GM19035 (cell line): ENCODE measurements around the gene GARNL3.
A peak's percentile ranks its signal among the peaks of the same experiment; 100 is the strongest.

Experiments used
- ATAC-seq: cut with Tn5 transposase; IDR thresholded peaks from one replicate; pipeline ENCODE4 v1.9.1; 2021; ENCODE audit not compliant: unreplicated experiment

GARNL3 gene, protein sequence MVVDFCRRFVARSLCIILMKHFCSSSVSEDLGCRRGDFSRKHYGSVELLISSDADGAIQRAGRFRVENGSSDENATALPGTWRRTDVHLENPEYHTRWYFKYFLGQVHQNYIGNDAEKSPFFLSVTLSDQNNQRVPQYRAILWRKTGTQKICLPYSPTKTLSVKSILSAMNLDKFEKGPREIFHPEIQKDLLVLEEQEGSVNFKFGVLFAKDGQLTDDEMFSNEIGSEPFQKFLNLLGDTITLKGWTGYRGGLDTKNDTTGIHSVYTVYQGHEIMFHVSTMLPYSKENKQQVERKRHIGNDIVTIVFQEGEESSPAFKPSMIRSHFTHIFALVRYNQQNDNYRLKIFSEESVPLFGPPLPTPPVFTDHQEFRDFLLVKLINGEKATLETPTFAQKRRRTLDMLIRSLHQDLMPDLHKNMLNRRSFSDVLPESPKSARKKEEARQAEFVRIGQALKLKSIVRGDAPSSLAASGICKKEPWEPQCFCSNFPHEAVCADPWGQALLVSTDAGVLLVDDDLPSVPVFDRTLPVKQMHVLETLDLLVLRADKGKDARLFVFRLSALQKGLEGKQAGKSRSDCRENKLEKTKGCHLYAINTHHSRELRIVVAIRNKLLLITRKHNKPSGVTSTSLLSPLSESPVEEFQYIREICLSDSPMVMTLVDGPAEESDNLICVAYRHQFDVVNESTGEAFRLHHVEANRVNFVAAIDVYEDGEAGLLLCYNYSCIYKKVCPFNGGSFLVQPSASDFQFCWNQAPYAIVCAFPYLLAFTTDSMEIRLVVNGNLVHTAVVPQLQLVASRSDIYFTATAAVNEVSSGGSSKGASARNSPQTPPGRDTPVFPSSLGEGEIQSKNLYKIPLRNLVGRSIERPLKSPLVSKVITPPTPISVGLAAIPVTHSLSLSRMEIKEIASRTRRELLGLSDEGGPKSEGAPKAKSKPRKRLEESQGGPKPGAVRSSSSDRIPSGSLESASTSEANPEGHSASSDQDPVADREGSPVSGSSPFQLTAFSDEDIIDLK

GRCh38 chr9:127264462-127265219, at the start of gene GARNL3:
Gene GARNL3 (plus strand): TSS chr9:127264774. CDS start chr9:127264878, 104 bp downstream.
- ATAC-seq, result no peak

DNA sequence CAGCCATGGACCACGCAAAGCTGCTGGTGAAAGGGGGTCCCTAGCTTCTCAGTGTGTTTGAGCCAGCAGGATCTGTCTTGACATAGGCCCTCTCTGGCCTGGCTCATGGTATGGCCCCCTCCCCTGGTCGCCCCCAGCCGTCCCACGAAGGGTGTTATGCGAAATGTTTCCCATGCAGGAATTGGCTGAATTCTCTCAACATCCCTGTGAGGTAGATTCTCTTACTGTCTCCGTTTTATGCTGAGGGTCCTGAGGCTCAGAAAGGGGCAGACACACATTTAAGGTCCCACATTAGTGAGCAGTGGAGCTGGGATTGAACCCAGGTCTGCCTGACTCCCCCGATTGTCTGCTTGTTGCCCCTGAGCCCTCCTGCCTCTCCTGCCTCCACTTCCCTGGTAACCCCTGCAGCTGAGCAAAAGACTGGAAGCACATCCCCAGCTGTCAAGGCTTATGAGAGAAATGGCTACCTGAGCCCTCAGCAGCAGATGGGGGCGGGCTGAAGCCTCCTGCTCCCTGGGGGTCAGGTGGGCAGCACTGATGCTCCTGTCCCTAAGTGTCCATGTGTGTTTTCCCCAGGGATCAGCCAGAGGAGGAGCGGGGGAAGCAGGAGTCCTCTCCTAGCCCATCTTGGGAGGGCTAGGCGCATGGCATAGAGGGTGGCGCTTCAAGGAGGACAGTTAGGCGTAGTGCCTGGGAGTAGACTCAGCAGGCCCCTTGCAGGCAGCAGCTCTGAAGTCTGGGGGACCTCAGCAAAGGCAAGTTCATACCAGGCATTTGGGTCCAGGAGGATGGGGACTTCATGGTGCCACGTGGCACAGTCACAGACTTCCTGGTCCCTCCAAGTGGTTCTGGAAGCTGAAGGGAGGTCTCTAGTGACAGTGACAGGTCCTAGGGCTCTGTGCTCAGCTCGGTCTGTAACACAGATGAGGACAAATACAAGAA, 49.0 kb upstream of the GARNL3 start:
- no peak for ATAC-seq

GRCh38 chr9:127216210-127216887, 48.2 kb upstream of the GARNL3 start:
- ATAC-seq, result no peak

- ATAC-seq, result no peak
These were observed 47.7 kb upstream of the GARNL3 start for GRCh38 chr9:127216888-127217217.

GRCh38 chr9:127218818-127219217, 45.8 kb upstream of the GARNL3 start:
- no peak for ATAC-seq

DNA sequence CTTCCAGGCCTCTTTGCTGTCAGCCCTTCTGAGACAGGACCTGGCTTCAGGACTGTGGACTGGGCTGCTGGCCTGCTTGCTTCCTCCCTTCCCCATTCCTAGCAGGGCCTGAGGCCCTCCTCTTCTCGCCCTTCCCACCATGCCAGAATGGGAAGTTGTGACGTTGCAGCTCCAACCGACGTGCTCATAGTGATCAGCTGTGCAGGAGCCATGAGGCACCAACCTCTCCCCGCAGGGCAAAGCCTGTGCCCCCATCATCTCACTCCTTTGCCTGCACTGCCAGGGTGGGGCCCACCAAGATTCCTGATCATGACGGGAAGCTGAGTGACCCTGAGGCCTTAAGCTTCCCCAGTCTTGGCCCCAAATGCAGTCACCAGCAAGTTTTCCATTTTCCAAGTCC, 45.1 kb upstream of the GARNL3 start:
- no peak for ATAC-seq

DNA sequence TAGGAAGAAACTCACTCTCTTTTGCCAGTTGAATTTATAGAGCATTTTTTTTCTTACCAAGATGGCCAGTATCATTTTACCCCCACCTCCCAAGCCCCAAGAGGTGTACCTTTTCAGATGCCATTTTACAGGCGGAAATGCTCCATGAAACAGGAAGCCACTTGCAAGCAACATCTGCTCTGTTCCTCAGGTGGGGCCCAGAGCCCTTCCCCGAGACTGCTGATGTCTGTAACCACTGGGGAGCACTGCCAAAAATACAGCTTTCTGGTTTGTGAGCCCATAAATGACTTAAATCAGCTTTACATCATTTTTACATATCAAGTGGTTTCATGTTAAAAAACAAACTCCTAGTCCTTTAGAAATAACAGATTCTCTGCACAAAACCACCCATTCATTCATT, 42.9 kb upstream of the GARNL3 start:
- no peak for ATAC-seq

DNA sequence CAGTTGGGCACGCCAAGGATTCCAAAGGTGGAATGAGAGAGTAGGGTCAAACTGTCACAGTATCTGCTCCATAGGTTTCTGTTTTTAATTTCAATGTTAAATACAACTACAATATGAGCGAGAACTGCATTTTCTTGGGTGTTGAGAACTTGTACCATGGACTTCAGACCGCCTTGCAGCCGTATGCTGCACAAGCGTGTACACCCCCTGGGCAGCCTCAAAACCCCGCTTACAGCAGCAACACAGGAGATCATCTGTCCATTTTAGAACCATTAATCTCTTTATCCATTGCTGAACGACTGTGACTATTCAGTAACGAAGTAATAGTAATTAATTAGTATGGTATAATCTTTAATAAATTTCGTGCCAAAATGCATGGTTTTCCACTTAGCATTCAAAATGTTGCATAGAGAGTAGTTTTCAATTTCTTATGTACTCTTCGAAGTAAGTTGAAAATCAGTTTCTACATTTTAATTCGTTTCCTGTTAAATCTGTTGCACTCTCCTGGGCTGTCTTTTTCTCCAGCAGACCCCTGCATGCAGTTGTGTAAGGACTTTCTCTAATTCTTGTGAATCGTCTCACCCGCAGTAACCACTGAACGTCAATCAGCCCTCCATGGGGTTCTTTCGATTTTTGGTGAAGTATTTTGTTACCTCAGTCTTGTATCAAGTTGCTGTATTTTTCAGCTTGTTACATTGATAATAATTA, 42.0 kb upstream of the GARNL3 start:
- ATAC-seq, result no peak

- no peak for ATAC-seq
These were observed 41.3 kb upstream of the GARNL3 start for GRCh38 chr9:127223266-127223665.

DNA sequence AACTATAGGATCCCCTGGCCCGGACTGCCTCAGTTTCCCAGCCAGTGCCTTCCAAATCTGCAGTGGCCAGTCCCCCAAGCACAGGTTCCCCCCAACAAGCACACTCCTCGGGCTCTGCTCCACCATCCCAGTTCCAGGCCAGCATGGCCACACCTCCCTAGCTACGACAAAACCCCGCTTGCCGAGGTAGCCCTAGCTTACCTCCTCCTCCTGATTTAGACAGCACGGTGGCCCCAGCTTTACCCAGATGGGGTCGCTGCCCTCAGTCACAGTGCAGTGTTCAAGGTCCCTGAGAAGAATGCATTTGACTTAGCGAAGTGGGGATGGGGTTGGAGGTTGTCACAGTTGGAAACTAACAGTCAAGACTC, 40.8 kb upstream of the GARNL3 start:
- no peak for ATAC-seq

GRCh38 chr9:127224178-127224882, 40.2 kb upstream of the GARNL3 start:
- peak; percentile 61 for ATAC-seq

DNA sequence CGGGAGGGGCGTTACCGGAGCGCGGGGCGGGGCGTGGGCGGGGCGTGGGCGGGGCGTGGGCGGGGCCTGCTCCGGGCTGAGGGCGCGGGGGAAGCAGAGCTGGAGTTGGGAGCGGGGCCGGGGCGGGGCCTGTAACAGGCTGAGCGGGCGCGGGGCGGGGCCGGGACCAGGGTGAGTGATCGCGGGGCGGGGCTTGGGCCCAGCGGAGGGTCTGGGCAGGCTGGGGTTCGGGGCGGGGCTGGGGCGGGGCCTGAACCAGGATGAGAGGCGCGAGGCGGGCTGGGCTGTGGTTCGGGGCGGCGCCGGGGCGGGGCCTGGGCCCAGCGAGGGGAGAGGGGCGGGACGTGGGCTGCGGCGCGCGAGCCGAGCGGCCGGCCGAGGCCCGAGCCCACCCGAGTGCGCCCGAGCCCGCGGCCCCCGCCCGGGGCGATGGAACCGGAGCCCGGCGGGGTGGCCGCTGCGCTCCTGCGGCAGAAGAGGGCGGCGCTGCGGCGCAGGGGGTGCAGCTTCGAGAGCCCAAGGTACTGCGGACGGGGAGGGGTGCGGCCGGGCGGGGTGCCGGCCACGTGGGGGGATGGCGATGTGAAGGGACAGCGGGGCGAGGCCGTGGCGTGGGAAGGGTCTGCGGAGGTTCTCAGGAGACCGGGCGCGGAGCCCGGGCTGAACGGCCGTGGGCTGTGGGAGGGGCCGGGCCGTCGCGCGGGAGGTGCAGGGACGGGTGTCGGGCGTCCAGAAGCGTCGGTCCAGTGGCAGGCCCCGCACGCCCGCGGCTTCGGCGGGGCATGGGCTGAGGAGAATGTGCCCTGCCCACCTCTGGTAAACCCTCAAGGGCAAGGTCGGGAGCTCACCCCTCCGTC, 39.5 kb upstream of the GARNL3 start:
- peak; percentile 48 for ATAC-seq

DNA sequence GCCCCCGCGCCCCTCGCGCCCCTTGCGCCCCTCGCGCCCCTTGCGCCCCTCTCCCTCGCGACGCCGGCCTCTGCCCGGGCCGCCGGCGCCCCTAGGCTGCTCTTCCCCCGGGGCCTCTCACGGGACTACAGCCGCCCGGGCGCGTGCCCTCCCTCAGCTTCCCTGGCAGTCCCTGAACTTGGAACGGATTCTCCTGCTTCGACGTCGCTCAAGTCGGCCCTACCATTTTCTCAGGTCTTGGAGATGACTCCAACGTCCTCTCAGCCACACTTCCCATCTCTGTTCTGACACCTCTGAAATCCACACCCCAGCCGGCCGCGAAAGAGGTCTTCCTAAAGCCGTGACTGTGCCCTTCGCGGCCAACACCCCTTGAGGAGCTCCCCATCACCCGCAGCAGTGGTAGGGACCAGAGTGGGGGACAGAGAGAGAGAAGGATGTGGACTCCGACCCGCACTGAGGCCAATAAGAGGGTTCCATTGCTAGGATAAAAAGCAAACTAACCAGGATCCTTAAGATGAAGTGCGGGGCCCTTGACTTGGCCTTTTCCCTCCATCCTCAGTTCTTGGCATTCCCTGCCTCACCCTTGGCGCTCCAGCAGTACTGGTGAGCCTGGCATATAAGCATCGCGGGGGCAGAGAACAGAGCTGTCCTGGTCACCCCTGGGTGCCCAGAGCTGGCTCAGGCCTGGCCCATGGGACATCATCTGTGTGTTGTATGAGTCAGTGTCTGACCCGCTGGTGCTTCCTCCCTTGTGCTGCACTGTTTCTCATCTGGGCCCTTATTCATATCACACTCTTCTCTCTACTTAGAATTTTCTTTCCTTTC, 38.6 kb upstream of the GARNL3 start:
- ATAC-seq, result no peak

DNA sequence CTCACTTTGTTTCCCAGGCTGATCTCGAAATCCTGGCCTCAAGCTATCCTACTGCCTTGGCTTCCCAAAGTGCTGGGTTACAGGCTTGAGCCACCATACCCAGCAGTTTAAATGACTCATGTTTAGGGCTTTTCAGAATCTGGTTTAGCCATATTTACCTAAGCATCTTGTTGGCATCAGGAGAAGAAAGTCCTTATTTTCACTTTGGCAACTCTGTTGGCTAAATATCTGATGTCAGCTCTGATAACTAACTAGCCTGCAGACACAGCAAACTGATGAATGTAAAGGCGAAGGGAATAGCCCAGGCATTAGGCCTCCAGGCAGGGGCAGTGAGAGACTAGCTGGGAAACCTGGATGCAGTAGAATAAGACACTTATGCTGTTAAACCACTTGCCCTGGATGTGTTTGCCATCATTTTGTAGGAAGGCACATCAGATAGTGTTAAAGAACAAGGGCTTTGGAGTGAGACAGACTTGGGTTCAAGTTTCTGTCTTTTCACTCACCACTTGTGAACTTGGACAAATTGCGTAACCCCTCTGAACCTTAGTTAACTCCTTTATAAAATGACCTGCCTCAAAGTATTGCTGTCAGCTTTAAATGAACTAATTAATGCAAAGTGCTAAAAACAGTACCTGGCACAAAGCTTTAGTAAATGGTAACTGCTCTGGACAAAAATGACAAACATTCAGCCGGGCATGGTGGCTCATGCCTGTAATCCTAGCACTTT, 34.7 kb upstream of the GARNL3 start:
- no peak for ATAC-seq

GRCh38 chr9:127231666-127232065, 32.9 kb upstream of the GARNL3 start:
- ATAC-seq, result no peak
